ENCODE results near the gene TLL1. TPM values are rescaled to one million over a fixed set of nuclear protein-coding genes. Genes with fewer than 3 reads are reported as not detected.

TLL1 gene
- total RNA-seq, 4 donors from 2014 or later = 5.6 to 10.9 (median 8.6) TPM

DNA sequence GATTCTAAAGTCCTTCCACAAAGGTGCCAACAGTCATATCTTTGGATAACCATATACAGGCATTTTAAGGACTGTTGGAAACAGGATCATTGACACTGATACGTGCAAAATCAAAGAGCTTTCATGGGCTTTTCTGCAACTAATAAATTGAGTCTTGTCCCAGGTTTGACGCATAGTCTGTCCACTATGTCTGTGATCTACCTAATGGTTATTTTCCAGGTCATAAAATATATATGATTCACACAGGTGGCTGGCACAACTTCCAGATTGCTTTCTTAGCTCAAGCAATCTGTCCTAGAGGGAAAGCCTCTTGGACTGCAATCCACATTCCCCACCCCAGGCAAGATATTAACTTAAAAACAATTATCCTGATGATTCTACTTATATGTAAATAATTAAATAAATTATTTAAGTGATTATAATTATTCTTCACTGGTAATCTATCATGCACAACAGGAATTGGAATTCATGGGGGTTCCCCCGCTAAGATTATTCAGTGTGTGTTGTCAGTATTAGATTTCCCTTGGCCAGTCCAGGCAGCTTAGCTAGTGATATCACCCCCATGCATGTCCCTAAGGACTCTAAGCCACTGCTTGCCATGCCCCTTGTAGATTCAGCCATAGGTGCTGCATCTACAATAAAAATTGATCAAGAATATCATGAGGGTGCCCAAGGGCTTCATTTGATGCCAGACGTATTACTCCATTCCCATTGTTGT, 97.8 kb downstream of the TLL1 start:
- H3K27me3 ChIP-seq = no peaks in the 10 kb centered on the region
- H3K4me3 ChIP-seq = no peak overlapping the region
- no peaks in the 10 kb centered on the region for H3K36me3 ChIP-seq
- intact Hi-C loops (cut with DNase I) = no loop called here
- 93% methylated on average over 4 of the region's 4 CpGs for WGBS
- no peak for DNase-seq (ENCODE audit: extremely low spot score)
- TF ChIP-seq POLR2A (IDR thresholded peaks at IDR 0.05; ENCODE audit: low read depth) (no peak), EP300 (IDR thresholded peaks at IDR 0.05) (no peak), POLR2AphosphoS5 (IDR thresholded peaks at IDR 0.05) (no peak)
- TF ChIP-seq, protein P1, sequence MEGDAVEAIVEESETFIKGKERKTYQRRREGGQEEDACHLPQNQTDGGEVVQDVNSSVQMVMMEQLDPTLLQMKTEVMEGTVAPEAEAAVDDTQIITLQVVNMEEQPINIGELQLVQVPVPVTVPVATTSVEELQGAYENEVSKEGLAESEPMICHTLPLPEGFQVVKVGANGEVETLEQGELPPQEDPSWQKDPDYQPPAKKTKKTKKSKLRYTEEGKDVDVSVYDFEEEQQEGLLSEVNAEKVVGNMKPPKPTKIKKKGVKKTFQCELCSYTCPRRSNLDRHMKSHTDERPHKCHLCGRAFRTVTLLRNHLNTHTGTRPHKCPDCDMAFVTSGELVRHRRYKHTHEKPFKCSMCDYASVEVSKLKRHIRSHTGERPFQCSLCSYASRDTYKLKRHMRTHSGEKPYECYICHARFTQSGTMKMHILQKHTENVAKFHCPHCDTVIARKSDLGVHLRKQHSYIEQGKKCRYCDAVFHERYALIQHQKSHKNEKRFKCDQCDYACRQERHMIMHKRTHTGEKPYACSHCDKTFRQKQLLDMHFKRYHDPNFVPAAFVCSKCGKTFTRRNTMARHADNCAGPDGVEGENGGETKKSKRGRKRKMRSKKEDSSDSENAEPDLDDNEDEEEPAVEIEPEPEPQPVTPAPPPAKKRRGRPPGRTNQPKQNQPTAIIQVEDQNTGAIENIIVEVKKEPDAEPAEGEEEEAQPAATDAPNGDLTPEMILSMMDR (IDR thresholded peaks at IDR 0.05) = no peak
- H3K4me1 ChIP-seq = peaks cover 0 to 5% (median 2%) of the 10 kb centered on the region in 4 donors
- H3K9me3 ChIP-seq = peaks cover 0 to 7% (median 6%) of the 10 kb centered on the region in 4 donors
- H3K27ac ChIP-seq (replicated peaks in 1 of 4) = no peak overlapping the region

DNA sequence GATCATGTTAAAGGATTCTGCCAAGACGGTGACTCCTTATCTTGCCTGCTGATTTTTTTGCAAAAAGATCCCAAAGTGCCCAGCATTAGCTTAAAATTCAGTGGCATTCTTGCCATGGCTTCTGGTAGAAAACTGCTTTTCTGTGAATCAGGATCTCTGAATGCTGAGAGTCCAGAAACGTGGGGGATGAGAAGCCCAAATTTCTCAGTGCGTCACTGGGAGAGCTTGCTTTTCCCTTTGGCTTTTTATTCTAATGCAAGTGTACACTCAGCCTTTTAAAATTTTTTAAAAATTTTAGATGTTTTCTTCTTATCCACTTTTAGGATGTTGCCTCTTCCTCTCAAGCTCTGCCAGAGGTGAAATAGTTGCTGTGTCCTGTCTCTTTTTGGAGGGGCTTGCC, 98.4 kb downstream of the TLL1 start:
- WGBS = 98% methylated on average over 3 of the region's 3 CpGs
- Histone ChIP-seq H3K4me3 (no peak overlapping the region), H3K36me3 (no peaks in the 10 kb centered on the region), H3K27me3 (no peaks in the 10 kb centered on the region), H3K9me3 (peaks cover 0 to 7% (median 4%) of the 10 kb centered on the region in 4 donors), H3K27ac (replicated peaks in 1 of 4) (no peak overlapping the region), H3K4me1 (peaks cover 0 to 5% (median 2%) of the 10 kb centered on the region in 4 donors)
- no peak for TF ChIP-seq EP300 (IDR thresholded peaks at IDR 0.05)
- no peak for TF ChIP-seq POLR2AphosphoS5 (IDR thresholded peaks at IDR 0.05)
- no peak for TF ChIP-seq POLR2A (IDR thresholded peaks at IDR 0.05; ENCODE audit: low read depth)
- TF ChIP-seq, protein P1 (IDR thresholded peaks at IDR 0.05) = no peak
- intact Hi-C loops (cut with DNase I) = no loop called here
- DNase-seq (ENCODE audit: extremely low spot score) = no peak

DNA sequence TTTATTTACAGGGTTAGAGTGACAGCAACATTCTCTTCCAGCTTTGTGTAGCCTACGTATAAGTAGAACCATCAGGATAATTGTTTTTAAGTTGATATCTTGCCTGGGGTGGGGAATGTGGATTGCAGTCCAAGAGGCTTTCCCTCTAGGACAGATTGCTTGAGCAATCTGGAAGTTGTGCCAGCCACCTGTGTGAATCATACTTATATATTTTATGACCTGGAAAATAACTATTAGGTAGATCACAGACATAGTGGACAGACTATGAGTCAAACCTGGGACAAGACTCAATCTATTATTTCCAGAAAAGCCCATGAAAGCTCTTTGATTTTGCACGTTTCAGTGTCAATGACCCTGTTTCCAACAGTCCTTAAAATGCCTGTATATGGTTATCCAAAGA, 98.9 kb downstream of the TLL1 start:
- H3K9me3 ChIP-seq = peaks cover 0 to 3% (median 1%) of the 10 kb centered on the region in 4 donors
- TF ChIP-seq POLR2AphosphoS5 (IDR thresholded peaks at IDR 0.05) (no peak), POLR2A (IDR thresholded peaks at IDR 0.05; ENCODE audit: low read depth) (no peak), EP300 (IDR thresholded peaks at IDR 0.05) (no peak)
- TF ChIP-seq, protein P1 (IDR thresholded peaks at IDR 0.05) = no peak
- H3K36me3 ChIP-seq = no peaks in the 10 kb centered on the region
- intact Hi-C loops (cut with DNase I) = no loop called here
- H3K4me1 ChIP-seq = peaks cover 0 to 5% (median 2%) of the 10 kb centered on the region in 4 donors
- 64% methylated on average over 2 of the region's 2 CpGs for WGBS
- DNase-seq (ENCODE audit: extremely low spot score) = no peak
- no peak overlapping the region for H3K27ac ChIP-seq (replicated peaks in 1 of 4)
- H3K27me3 ChIP-seq = no peaks in the 10 kb centered on the region
- no peak overlapping the region for H3K4me3 ChIP-seq

DNA sequence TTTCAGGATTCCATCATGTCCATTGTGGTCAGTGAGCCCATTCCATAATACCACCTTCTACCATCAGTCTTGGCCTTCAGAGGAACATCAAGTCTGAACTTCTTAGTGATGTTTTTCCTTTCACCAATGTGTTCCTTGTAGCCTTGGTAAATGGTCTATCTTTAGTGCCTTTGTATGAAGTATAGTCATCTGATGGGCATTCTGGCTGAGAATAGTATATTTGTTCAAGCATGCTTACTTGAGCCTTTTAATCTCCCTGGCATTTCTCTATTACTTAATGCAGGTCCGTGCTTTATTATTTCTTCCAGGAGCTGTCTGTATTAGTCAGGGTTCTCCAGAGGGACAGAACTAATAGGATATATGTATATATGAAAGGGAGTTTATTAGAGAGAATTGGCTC, 99.7 kb downstream of the TLL1 start:
- WGBS = 45% methylated on average over 1 of the region's 1 CpG
- DNase-seq (ENCODE audit: extremely low spot score) = no peak
- intact Hi-C loops (cut with DNase I) = no loop called here

More for the DNA sequence above, 99.7 kb downstream of the TLL1 start:
- Histone ChIP-seq H3K27me3 (no peaks in the 10 kb centered on the region), H3K4me1 (peaks cover 0 to 5% (median 2%) of the 10 kb centered on the region in 4 donors), H3K27ac (replicated peaks in 1 of 4) (no peak overlapping the region), H3K36me3 (no peaks in the 10 kb centered on the region), H3K4me3 (no peak overlapping the region), H3K9me3 (no peaks in the 10 kb centered on the region)
- no peak for TF ChIP-seq POLR2AphosphoS5 (IDR thresholded peaks at IDR 0.05)
- no peak for TF ChIP-seq POLR2A (IDR thresholded peaks at IDR 0.05; ENCODE audit: low read depth)
- TF ChIP-seq, protein P1 (IDR thresholded peaks at IDR 0.05) = no peak
- no peak for TF ChIP-seq EP300 (IDR thresholded peaks at IDR 0.05)

Data from esophagus muscularis mucosa (tissue), 4 donors.